ENCODE measurements around the gene ZSCAN5C. TPM values are rescaled to one million over a fixed set of nuclear protein-coding genes. Genes with fewer than 3 reads are reported as not detected.

Gene ZSCAN5C
- polyA plus RNA-seq (2012; ENCODE audit: insufficient read length, low read depth), result not detected

GRCh38 chr19:56201973-56202372 is at the start of gene ZSCAN5C:
TSS of gene ZSCAN5C (plus strand) at chr19:56202273. CDS start at chr19:56205914, 3,641 bp downstream.
- TF ChIP-seq SIN3A (IDR thresholded peaks at IDR 0.05; ENCODE audit: borderline replicate concordance, insufficient read depth, low read length) (no peak), REST (IDR thresholded peaks at IDR 0.05; ENCODE audit: insufficient read depth in 1 of 2, low read depth in 2 of 2, low read length in 2 of 2) (no peak), FOXP2 (optimal IDR thresholded peaks at IDR 0.05; ENCODE audit: borderline replicate concordance, extremely low read depth, extremely low read length, insufficient read depth) (no peak), TAF1 (IDR thresholded peaks at IDR 0.05; ENCODE audit: borderline replicate concordance, insufficient read depth, low read length) (no peak), POLR2AphosphoS5 (IDR thresholded peaks at IDR 0.05; ENCODE audit: low read depth, low read length) (no peak)

- TF ChIP-seq POLR2AphosphoS5 (IDR thresholded peaks at IDR 0.05; ENCODE audit: low read depth, low read length) (no peak), SIN3A (IDR thresholded peaks at IDR 0.05; ENCODE audit: borderline replicate concordance, insufficient read depth, low read length) (no peak), FOXP2 (optimal IDR thresholded peaks at IDR 0.05; ENCODE audit: borderline replicate concordance, extremely low read depth, extremely low read length, insufficient read depth) (no peak), REST (IDR thresholded peaks at IDR 0.05; ENCODE audit: insufficient read depth in 1 of 2, low read depth in 2 of 2, low read length in 2 of 2) (no peak), TAF1 (IDR thresholded peaks at IDR 0.05; ENCODE audit: borderline replicate concordance, insufficient read depth, low read length) (no peak)
These were observed 49.4 kb upstream of the ZSCAN5C start for GRCh38 chr19:56152644-56153043.

- TF ChIP-seq TAF1 (IDR thresholded peaks at IDR 0.05; ENCODE audit: borderline replicate concordance, insufficient read depth, low read length) (no peak), SIN3A (IDR thresholded peaks at IDR 0.05; ENCODE audit: borderline replicate concordance, insufficient read depth, low read length) (no peak), REST (IDR thresholded peaks at IDR 0.05; ENCODE audit: insufficient read depth in 1 of 2, low read depth in 2 of 2, low read length in 2 of 2) (no peak), POLR2AphosphoS5 (IDR thresholded peaks at IDR 0.05; ENCODE audit: low read depth, low read length) (no peak), FOXP2 (optimal IDR thresholded peaks at IDR 0.05; ENCODE audit: borderline replicate concordance, extremely low read depth, extremely low read length, insufficient read depth) (no peak)
These were observed 48.6 kb upstream of the ZSCAN5C start for GRCh38 chr19:56153507-56153906.

GRCh38 chr19:56155124-56155687 is 46.9 kb upstream of the ZSCAN5C start:
- peak; percentile 68 for TF ChIP-seq FOXP2 (optimal IDR thresholded peaks at IDR 0.05; ENCODE audit: borderline replicate concordance, extremely low read depth, extremely low read length, insufficient read depth)
- TF ChIP-seq POLR2AphosphoS5 (IDR thresholded peaks at IDR 0.05; ENCODE audit: low read depth, low read length), result no peak
- TF ChIP-seq TAF1 (IDR thresholded peaks at IDR 0.05; ENCODE audit: borderline replicate concordance, insufficient read depth, low read length), result no peak
- TF ChIP-seq REST (IDR thresholded peaks at IDR 0.05; ENCODE audit: insufficient read depth in 1 of 2, low read depth in 2 of 2, low read length in 2 of 2), result no peak
